Measurements from ENCODE around the gene GRAMD4.
"Not testable (repeated sequence)": the region's sequence is repeated elsewhere in the genome, so short reads cannot be mapped to it uniquely, and the experiment has no call there.

The GRAMD4 gene

GRCh38 chr22:46639843-46640242, 19.7 kb downstream of the GRAMD4 start:
- DNase-seq: no peak

DNA sequence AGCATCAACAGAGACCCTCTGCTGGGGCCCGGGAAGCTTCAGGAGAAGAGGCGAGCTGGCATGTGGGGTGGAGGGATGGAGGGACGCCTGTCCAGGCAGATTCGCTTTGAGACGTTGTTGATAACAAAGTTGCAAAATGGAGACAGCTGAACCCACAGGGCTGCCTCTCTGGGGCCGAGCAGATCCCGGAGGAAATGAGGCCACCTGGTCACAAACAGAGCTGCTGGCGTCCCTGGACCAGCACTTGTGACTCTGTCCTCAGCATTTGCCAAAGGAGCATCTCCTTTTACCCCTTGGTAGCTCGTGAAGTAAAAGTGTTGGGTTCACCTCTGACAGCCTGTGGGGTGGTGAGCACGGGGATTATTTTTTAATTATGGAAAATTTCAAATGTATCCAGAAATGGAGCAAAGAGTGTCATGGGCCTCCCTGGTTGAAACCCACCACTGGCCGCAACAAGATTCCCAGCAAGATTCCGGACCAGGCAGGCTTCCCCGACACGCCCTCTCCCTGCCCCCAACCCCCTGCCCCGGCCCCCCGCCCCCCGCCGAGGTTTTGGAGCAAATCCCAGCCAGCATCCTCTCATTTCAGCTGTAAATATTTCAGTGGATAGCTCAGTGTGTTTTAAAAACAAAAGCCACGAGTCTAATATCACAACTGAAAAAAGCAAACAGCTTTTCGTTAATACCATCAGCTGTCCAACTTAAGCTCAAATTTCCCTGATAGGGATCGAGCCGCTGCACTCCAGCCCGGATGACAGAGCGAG, 20.3 kb downstream of the GRAMD4 start:
- DNase-seq: no peak

- DNase-seq: no peak
These were observed 21.7 kb downstream of the GRAMD4 start for GRCh38 chr22:46641811-46642266.

DNA sequence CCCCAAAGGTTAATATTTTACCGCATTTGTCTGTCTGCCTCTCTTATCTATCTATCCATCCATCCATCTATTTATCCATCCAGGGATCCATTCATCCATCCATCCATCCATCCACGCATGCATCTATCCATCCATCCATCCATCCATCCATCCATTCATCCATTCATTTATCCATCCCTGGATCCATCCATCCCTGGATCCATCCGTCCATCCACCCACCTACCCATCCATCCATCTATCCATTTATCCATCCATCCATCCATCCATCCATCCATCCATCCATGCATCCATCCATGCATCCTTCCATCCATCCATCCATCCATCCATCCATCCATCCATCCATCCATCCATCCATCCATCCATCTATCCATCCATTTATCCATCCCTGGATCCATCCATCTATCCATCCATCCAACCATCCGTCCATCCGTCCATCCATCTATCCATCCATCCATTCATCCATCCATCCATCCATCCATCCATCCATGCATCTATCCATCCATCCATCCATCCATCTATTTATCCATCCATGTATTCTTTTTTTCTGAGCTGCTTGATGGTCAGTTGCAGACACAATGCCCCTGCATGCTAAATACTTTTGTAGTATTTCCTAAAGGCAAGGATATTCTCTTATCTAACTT, 22.8 kb downstream of the GRAMD4 start:
- not testable (repeated sequence) for DNase-seq

DNA sequence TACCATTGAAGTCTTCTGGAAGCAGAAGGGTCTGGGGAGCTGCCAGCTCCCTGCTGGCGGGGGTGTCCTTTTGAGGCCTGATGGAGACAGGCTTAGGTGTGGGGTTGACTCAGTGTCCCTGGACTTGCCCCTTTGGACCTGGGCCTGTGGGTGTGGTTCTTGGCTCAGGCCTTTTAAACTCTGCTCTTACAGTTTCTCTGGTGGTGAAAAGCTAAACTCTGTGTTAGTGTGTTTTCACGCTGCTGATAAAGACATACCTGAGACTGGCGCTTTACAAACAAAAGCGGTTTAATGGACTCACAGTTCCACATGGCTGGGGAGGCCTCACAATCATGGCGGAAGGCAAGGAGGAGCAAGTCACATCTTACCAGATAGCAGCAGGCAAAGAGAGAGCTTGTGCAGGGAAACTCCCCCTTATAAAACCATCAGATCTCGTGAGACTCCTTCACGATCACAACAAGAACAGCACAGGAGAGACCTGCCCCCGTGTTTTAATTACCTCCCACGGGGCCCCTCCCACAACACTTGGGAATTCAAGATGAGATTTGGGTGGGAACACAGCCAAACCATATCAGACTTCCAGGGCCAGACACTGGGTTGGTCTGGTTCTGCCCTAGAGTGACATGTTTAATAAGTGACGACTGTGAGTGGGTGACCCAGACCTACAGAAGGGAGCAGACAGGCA, 26.5 kb downstream of the GRAMD4 start:
- no peak for DNase-seq

- not testable (repeated sequence) for DNase-seq
These were observed 28.1 kb downstream of the GRAMD4 start for GRCh38 chr22:46648225-46648820.

DNA sequence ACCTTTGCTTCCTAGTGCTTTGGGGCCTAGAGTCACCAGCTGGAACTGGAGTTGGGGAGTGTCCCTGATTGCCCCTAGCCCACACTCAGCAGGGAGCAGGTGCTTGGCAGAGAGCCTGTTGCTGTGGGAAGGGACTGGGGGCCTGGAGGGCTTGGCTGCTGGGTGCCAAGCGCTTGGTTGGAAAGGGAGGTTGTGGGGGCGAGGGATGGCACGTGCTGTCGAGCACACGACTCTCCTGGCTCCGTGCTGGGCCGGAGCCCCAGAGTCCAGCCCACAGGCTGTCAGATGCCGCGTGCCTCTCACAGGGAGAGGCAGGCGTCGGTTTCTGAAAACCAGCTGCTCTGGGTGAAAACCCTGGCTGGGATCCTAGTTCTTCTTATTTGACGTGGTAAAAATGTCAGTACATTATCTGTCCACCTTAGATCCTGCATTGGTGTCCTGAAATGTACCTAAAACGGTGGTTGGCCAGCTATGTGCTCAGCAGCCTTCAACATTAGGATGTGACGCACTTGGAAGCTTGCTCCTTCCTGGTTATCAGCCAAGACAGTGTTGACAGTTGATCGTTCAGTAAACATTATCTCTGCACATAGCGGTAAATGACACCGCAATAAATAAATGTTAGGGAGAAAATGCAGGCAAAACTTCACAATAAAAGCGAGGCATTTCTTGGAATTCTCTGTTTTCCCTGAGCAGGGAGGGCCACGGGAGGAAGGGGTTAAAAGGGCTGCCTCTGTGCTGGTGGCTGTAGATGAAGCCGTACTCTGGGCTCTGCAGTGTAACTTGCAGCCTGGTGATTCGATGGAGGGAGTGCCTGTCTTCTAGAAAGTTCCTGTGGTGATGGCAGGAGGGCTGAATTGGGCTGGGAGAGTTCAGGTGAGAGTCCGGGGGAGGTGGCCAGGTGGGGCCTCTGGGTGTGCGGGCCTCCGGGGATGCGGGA, 29.2 kb downstream of the GRAMD4 start:
- DNase-seq: no peak

GRCh38 chr22:46650078-46650810, 30.1 kb downstream of the GRAMD4 start:
- DNase-seq: peak in 1 of 3 donors; percentile 30

DNA sequence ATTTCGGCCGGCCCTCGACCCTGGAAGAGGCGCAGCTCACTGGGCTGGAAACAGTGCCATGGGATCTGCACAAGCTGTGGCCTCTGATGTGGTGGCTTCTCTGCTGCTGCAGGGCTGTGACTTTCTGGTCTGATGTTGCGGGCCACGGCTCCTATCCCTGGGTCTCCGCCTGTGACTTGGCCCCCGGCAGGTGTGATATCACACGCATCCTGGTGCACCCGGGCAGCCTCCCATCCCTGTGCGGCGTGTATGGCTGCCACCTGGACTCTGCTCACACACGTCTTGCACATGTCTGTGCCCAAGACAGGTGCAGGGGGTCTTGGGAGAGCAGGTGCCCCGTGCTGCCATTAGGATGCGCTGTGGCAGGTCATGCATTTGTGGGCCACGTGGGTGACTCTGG, 31.1 kb downstream of the GRAMD4 start:
- no peak for DNase-seq

GRCh38 chr22:46652081-46652846, 32.1 kb downstream of the GRAMD4 start:
- DNase-seq: peak in 1 of 3 donors; percentile 11

DNA sequence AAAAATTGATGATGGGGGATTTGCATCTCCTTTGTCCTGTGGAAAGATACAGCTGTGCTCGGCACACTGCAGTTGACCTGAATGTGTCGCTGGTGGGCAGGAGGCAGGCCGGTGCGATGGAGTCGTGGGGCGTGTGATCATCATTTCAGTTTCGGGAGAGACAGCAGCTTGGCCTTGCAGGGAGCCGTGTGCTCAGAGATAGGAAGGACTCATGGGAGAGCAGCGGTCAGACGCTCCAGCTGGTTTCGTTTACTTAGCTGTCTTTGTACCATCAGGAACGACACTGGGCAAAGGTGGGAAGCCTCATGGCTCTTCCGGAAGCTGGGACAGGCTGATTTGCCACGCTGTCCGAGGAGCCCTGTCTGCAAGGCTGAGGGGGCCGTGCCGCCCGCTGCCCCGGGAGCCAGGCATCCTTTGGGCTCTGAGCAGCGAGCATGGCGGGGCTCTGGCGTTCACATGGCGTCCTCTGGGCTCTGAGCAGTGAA, 32.7 kb downstream of the GRAMD4 start:
- no peak for DNase-seq

GRCh38 chr22:46653596-46653995, 33.4 kb downstream of the GRAMD4 start:
- DNase-seq: peak; percentile 11 to 29 (median 26)

DNA sequence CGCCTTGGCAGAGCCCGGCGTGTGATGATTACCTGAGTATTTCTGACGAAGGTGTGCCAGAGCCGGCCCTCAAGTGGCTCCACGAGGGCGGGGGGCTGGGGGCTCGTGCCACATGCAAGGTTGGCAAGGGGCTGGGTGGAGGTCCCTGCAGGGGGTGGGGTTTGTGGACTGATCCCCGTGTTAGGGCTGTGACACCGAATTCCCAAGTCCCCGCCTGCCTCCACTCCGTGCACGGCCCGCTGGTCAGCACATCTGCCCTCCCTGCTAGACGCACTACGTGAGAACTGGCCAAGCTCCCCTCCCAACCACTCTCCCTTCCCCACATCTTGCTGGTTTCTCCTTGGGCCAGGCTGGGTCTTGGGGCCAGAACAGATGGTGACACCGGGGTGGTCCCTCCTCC, 34.2 kb downstream of the GRAMD4 start:
- no peak for DNase-seq

DNA sequence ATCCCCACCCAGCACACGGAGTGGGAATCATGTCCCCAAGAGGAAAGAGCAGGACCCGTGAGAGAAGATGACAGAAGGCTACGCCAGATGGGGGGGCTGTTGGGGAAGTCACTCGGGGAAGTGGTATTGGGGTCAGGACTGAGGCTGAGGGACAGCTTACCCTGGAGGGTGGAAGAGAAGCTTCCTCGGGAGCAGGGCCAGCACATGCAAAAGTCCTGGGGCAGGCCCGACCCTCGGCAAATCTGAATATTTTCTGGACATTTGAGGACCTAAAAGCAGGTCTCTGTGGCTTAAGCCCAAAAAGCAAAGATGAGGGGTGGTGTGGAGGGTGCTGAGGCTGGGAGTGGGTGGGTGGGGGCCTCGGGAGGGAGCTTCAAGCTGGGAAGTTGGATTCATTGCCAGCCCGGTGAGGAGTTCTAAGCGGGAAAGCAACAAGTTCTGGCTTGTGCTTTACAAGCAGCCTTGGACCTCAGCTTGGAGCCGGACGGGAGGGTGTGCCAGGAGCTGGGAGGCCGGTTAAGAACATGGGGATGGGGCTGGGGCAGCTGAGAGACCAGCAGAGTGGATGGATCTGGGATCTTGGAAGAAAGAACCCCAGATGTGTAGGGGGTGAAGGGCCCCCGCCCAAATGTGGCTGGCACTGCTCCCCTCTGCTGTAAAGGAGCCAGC, 34.9 kb downstream of the GRAMD4 start:
- DNase-seq: no peak

DNA sequence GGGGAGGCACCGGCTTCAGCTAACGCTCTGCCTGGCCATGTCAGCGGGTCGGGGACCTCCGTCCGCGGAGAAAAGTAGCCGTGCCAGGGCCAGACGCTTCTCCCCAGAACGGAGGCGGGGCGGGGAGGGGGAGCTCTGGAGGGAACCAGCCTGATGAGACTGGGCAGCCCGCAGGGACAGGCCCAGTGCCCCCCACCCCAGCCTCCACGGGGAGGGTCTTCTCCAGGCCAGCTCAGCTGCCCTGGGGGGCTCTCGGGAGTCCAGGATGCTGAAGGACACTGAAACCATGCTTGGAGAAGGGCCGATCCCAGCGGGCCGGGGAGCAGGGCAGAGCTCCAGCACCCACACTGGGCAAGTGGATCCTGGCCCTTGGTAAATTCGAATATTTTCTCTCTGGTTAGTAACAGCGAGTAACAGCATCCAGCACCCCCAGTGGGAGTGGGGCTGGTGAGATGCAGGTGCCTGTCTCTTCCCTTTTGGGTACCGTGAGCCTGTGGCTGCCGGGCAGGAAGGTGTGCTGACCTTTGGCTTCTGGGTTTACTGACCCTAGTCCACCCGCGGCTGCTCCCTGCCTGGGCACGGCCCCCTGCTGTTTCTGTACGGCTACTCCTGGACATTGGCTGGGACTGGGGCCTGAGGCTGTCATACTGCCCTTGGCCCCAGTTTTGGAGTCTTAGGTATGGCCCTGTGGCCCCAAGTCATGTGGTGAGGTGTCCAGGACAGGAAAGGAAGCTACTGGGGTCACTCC, 35.8 kb downstream of the GRAMD4 start:
- no peak for DNase-seq

DNA sequence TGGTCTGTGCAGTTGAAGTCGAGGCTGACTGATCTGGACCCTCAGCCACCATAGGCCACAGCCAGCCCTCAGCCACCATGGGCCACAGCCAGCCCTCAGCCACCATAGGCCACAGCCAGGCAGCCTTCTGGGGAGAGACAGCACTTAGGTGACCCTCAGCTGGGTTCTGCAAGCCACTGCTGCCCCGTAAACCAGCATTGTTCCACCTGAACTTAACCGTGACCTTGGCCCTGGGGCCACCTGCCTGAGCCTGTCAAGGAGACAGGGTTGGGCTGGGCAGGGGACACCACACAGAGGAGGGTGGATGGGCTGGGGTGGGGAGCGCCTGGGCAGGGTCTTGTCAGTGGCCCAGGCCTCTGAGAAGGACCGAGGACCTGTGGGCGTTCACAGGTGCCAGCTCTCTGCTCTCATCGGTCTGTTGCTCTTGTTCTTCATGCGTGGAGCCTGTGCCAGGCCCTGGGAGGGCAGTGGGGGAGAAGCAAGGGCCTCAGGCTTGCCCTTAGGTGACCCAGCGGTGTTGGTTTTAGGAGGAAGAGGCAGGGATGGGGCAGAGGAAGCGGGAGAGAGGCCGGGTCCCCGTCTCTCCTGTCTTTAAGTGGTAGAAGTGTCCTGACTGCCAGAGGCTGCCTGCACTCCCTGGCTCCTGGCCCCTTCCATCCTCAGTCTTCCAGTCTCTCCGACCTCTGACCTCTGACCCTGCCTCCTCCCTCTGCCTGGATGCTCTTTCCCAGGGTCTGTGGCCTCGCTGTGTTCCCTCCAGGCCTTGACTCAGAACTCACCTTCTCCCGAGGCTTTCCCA, 36.9 kb downstream of the GRAMD4 start:
- DNase-seq: no peak

DNA sequence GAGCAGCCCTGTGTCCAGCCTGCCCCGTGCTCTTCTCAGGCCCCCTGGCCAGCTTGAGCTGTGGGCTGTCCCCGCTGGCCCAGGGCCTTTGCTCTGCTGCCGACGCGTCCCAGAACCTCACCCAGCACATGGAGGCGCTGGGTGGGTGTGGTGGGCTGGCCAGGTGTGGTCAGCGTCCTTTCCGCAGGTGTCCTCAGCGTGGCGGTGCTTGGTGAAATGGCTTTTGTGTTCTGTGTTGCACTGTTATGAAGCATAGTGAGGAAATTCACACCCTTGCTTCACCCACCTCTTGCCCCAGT, 37.4 kb downstream of the GRAMD4 start:
- DNase-seq: no peak
